Measurements from ENCODE around the gene RAD51B.
A peak's percentile ranks its signal among the peaks of the same experiment; 100 is the strongest.

RAD51B gene

DNA sequence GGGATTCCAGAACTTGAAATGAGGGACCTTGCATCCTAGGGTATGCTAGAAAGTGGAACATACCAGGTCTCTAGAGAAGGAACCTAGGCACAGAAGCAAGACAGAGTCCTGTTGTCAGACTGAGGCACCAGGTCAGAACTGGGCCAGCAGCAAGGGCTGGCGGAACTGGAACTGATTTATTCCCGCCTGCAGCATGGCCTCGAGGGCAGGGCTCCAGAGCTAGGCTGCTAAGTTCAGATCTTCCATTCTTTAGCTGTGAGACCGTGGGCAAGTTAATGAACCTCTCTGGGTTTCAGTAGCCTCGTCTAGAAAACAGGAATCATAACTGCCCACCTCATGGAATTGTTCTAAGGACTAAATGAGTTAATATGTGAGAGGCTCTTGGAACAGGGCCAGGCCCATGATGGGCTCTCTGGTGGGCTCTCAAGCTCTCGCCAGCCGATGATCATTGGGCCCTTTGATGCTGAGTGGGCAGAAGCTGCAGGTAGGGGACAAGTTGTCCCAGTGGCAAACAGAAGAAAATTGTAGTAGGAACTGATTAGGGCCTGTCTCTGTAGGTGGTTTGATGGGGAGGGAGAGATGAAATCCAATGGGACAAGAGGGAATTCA lies 773.5 kb downstream of the RAD51B start:
- no peak for DNase-seq

GRCh38 chr14:68593806-68594536 lies 774.4 kb downstream of the RAD51B start:
- DNase-seq, result peak; percentile 82 to 97

GRCh38 chr14:68594737-68595380 lies 775.3 kb downstream of the RAD51B start:
- no peak for DNase-seq

GRCh38 chr14:68596211-68596610 lies 776.6 kb downstream of the RAD51B start:
- no peak for DNase-seq

DNA sequence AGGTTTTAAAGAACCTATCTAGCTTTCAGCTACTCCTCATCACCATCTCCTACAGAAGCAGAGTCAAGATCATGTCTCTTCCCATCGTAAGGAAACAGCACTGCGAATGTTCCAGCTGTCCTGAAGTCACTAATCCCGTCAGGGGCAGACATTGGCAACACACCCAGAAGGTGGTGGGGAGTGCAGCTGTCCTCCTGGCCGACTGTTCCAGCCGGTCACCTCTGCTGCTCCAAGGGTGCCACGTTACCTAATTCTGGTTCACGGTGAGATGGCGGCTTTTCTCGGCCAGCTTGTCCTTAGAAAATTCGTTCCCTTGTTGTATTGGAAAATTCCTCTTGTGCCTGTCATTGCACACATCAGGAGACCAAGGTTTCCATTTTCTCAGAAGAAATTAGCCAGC lies 777.1 kb downstream of the RAD51B start:
- DNase-seq, result no peak

GRCh38 chr14:68598089-68598488 lies 778.5 kb downstream of the RAD51B start:
- no peak for DNase-seq

GRCh38 chr14:68598621-68599447 lies 779.3 kb downstream of the RAD51B start:
- peak; percentile 23 to 38 for DNase-seq

GRCh38 chr14:68599896-68600610 lies 780.5 kb downstream of the RAD51B start:
- no peak for DNase-seq

GRCh38 chr14:68602507-68602906 lies 782.9 kb downstream of the RAD51B start:
- no peak for DNase-seq

- no peak for DNase-seq
Measured at GRCh38 chr14:68603533-68604360, 784.2 kb downstream of the RAD51B start.

DNA sequence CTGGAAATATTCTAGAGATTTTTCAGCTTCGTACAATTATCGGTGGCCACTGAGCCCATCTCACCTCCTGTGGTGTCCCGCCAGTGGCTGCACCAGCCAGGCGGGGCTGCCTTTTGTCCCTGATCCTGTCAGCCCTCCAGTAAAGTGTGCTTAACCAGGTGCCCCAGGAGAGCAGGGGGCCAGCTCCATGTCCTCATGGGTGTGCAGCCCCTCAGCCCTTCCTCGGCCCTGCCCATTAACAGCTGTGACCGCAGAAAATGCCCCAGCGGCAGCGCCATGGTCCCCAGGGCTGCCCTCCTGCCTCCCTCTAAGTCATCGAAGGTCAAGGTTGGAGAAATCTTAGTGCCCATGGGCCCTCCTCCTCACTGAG lies 784.8 kb downstream of the RAD51B start:
- no peak for DNase-seq

DNA sequence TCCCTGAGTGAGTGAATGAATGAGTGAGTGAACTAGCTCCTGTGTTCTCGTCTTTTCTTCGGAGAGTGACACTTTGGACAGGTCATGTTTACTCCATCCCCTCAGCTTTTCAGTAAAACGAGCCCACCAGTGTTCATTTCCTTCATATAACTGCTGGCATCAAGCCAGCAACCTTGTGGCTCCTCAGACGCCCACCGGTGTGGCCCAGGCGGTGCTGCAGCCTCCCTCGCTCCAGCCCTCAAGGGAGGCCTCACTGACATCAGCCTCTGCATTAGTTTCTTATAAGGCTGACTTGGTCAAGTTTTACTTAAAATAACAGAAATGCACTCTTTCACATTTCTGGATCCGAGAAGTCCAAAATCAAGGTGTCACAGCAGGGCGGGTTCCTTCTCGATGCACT lies 785.2 kb downstream of the RAD51B start:
- no peak for DNase-seq

DNA sequence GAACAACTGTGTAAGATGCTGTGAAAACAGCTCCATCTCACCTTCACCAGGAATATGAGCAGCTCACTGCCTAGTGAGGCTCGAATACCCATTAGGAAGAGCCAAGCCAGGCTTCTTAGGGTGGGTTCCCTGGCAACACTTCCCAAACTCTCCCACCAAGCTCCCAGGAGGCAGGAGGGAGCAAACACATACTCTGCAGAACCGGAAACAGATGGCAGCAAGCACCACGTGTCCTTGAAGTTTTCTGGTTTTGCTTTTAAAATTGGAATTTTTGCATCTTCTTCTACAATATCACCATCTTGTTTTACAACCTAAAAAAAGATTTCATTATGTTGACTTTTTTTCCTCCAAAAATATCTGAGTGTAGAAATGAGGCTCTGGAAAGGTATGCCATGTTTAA lies 786.6 kb downstream of the RAD51B start:
- DNase-seq, result no peak

GRCh38 chr14:68606644-68607043 lies 787.1 kb downstream of the RAD51B start:
- no peak for DNase-seq

- peak; percentile 38 to 51 for DNase-seq
Measured at GRCh38 chr14:68607081-68607866, 787.7 kb downstream of the RAD51B start.

DNA sequence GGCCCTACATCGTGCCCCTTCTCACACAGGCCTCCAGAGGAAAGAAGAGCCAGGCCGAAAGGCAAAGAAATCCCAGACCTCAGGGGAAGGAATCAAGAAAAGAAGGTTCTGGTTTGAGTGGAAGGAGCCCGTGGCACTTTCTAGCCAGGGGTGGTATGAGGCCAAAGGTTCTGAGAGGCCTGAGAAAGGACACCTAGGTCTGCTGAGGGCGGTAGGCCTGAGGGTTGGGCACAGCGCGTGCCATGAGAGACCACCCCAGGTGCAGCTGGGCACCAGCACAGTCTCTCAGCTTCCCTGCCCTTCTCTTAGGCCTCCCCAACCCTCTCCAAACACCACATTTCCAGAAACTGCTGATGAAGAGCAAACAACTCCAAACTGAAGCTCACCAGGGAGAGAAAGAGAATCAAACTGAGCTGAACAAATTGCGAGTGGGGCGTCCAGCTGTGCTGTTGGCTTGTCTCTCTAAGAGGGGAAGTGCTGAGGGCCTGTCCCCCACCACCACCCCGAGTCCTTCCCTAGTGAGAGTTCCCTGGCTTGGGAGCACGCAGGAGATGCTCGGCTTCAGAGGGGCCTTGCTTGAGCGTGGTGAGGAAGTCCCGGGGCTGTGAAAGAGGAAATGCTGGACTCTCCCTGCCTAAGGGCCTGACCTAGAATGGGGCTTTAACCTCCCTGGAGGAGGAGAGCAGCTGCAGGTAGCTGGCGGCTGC lies 788.4 kb downstream of the RAD51B start:
- DNase-seq, result peak; percentile 11 to 60

DNA sequence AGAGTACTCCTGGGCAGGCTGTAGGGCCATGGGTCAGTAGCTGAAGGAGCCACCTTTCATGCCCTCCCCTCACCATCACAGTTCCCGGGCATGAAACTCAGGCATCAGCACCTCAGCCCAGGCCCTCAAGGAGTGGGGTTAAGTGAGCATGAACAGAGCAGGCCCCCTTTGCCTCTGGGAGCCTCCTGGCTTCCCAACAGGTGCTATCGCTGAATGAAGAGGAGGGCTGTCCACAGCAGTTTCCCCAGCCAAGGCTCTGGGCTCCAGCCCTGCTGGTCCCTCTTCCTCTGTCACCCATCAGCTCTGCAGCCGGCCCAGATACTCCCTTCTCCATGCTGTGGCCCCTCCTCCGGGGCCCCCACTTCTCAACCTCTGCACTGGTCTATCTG lies 789.0 kb downstream of the RAD51B start:
- no peak for DNase-seq

GRCh38 chr14:68609012-68609411 lies 789.4 kb downstream of the RAD51B start:
- no peak for DNase-seq

- DNase-seq, result no peak
Measured at GRCh38 chr14:68610251-68610793, 790.7 kb downstream of the RAD51B start.

- DNase-seq, result no peak
Measured at GRCh38 chr14:68611599-68611998, 792.0 kb downstream of the RAD51B start.
